Stimulated activated naive CD4-positive, alpha-beta T cell treated with Interleukin-2 at 50 U/mL for 16 hours (primary cell): Measurements from ENCODE around the gene CFAP73.

Experiments used
- DNase-seq: peaks from one replicate; lab custom pipeline; 2025; lab: John Stamatoyannopoulos, UW

The CFAP73 gene

DNA sequence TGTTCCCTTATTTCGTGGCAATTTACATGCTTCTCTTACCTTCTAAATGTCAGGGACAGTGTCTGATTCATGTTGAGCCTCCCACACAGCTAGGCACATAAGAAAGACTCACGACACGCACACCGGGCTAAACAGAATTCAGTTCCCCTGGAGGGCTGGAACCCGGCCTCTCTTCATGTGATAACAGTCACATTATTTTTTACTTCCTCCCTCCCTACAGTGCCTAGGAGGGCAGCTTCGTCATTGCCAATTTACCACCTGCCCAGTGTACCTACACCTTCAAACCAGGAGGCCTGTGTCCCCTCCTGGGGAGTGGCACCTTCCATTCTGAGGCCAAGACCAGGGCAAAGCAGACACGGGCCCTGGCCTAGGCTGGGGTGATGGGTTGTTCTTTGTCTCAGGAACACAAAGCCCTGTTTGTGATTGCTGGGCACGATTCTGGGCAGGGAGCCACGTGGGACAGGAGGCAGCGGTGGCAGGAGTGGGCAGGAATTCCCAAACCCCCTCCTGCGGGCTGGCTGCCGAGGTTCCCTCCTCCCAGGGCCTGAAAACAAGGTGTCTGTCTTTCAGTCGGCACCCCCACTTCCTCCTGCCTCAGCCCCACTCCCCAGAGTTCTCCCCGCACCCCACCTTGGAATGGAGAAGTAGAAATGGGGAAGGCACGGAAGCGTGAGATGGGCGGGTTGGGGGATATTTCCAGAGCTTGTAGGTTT is 7.2 kb upstream of the CFAP73 start:
- DNase-seq = no peak

DNA sequence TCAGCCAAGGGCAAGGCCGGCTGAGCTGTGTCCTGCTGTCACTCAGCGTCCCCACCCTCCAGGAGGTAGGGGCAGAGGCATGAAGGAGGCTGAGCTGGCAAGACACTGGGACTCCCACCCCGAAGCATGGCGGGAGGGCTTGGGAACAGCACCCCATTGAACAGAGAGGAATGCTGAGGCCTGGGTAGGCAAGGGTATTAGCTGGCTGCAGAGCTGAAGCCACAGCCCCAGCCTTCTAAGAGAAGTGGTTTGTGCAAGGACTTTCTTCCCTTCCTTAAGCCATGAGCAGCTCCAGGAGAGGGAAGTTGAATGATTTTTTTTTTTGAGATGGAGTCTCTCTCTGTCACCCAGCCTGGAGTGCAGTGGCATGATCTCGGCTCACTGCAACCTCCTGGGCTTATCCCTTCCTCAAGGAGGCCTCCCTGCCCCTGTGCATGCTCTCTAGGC is 6.6 kb upstream of the CFAP73 start:
- no peak for DNase-seq

DNA sequence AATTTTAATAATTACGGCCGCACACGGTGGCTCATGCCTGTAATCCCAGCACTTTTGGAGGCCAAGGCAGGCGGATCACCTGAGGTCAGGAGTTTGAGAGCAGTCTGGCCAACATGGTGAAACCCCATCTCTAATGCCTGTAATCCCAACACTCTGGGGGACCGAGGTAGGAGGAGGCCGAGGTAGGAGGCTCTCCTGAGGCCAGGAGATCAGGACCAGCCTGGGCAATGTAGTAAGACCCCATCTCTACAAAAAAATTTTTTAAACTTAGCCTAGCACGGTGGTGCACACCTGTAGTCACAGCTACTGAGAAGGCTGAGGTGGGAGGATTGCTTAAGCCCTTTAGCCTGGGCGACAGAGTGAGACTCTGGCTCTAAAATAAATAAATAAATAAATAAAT is 5.6 kb upstream of the CFAP73 start:
- DNase-seq = no peak

DNA sequence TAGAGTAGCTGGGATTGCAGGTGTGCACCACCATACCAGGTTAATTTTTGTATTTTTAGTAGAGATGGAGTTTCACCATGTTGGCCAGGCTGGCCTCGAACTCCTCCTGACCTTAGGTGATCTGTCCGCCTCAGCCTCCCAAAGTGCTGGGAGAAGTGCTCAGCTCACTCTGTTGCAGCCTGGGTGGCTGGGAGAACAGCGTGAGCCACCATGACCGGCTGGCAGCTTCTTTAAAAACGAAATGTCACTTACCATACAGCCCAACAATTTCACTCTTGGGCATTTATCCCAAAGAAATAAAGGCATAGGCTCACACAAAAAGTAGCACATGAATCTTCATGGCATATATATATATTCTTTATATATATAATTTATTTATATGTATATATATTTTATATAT is 4.7 kb upstream of the CFAP73 start:
- DNase-seq = no peak

DNA sequence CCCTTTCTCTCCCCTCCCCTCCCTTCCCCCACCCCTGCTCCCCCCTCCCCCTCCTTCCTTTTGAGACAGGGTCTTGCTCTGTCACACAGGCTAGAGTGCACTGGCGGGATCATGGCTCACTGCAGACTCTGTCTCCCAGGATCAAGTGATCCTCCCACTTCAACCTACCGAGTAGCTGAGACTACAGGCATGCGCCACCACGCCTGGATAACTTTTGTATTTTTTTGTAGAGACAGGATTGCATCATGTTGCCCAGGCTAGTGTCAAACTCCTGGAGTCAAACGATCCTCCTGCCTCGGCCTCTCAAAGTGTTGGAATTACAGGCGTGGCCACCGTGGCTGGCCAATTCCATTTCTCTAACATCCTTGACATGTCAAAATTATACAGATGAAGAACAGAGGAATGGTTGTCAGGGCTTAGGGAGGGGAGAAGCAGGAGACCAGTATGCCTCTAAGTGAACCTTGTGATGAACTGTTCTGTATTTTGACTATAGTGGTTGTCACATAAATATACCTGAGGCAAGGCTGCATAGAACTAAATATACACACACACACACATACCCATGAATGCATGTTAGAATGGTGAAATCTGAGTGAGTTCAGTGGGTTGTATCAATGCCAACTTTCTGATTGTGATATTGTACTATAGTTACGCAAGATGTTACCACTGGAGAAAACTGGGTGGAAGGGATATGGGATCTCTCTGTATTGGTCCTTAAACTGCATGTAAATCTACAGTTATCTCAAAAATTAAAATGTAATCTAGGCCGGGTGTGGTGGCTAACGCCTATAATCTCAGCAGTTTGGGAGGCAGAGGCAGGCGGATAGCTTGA is 3.6 kb upstream of the CFAP73 start:
- DNase-seq = no peak

DNA sequence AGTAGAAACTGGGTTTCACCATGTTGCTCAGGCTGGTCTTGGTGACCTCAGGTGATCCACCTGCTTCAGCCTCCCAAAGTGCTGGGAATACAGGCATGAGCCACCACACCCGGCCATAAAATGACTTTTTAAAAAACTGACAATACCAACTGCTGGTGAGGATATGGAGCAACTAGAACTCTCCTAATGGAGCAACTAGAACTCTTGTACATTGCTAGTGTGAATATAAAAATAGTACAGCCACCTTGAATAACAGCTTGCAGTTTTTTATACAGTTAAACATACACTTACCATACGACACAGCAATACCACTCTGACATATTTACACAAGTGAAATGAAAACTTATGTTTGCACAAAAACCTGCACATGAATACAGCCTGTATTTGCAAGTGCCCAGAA is 2.5 kb upstream of the CFAP73 start:
- DNase-seq = no peak

DNA sequence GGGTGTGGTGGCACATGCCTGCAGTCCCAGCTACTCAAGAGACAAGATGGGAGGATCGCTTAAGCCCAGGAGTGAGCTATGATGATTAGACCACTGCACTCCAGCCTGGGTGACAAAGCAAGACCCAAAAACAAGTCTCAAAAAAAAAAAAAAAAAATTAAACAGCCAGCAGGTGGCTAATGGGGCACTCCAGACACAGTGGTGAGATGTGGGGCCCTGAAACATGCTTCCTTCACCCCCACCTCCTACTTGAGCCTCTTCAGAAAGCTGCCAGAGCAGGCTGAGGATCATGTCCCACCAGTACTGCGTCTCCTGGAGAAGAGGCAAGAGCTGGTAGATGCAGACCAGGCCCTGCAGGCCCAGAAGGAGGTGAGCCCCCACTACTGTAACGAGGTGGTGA is 2.1 kb downstream of the CFAP73 start:
- DNase-seq = no peak

DNA sequence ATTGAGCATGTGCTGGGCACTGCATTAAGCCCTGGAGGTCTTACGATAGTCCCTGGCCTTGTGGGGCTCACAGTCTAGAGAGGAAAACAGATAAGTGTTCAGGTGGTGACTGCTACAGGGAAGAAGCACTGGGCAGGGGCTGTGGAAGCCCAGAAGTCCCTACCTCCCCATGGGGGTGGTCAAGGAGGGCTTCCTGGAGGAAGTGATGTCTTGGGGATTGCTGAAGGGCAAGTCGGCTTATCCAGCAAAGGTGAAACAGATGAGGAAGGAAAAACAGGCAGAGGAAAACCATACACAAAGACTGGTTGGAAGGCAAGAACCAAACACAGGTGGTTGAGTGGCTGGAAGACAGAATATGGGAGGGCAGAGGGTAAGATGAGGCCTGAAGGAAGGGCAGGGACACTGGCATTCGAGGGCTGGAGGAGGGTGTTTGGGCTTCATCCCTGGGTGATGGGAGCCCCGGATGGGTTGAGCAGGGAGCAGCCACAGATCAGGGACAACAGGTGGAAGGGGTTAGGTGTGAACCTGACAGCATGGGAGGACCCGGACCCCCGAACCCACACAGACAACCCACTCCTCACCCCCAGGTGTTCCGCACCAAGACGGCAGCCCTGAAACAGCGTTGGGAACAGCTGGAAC is 2.8 kb downstream of the CFAP73 start:
- no peak for DNase-seq

DNA sequence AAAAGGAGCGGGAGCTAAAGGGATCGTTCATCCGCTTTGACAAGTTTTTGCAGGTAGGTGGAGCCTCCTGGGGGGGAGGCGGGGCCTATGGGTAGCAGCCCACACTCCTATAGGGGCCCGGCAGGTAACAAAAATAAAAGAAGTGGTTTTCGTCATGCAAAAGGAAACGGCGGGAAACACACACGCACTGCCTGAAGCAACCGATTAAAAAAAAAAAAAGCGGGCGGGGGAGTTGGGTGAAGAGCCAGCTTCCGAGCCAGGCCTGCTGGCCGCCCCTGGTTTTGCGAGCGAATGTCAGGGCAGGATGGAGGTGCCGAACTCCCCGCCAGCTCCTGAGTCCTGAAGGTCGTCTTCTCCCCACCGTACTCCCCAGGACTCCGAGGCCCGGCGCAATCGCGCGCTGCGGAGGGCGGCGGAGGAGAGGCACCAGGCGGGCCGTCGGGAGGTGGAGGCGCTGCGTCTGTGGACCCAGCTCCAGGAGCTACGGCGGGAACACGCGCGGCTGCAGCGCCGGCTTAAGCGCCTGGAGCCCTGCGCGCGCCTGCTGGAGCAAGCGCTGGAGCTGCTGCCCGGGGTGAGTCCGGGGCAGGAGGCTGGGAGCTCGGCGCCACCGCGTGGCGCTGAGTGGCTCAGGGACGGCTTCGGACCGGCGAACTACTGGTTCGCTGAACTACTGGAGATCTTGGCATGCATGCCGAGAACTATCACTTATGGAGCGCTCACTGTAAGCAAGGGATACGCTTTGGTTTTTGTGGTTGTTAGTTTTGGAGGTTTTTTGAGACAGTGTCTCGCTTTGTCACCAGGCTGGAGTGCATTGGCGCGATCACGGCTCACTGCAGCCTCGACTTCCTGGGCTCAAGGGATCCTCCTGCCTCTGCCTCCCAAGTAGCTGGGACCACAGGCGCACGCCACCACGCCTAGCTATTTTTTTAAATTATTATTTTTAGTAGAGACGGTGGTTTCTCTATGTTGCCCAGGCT is 3.6 kb downstream of the CFAP73 start:
- DNase-seq = peak; percentile 37

DNA sequence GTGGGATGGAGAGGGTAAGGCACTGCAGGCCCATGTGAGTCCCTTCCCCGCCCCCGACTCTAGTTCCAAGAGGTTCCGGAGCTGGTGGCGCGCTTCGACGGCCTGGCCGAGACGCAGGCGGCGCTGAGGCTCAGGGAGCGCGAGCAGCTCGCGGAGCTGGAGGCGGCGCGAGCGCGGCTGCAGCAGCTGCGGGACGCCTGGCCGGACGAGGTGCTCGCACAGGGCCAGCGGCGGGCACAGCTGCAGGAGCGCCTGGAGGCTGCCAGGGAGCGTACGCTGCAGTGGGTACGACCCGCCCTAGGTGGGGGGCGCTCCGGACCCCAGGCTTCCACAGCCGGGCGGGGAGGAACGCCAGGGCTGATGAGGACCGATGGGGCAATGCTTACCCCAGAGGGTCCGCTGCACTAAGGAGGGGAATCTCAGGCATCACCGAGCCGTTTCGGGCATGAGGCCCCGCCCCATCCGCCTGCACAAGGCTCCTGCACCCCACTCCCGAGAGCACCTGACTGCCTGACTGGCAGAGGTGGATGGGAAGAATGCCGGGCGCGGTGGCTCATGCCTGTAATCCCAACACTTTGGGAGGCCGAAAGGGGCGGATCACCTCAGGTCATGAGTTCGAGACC is 4.9 kb downstream of the CFAP73 start:
- DNase-seq = no peak

DNA sequence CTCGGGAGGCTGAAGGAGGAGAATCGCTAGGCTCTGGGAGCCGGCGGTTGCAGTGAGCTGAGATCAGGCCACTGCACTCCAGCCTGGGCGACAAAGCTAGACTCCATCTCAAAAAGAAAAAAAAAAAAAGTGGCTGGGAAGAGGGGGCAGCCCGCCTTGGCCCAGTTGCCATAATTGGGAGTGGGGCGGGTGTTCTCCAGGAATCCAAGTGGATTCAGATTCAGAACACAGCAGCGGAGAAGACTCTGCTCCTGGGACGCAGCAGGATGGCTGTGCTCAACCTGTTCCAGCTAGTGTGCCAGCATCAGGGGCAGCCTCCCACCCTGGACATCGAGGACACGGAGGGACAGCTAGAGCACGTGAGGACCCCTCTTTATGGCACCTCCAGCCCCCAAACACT is 5.5 kb downstream of the CFAP73 start:
- no peak for DNase-seq

DNA sequence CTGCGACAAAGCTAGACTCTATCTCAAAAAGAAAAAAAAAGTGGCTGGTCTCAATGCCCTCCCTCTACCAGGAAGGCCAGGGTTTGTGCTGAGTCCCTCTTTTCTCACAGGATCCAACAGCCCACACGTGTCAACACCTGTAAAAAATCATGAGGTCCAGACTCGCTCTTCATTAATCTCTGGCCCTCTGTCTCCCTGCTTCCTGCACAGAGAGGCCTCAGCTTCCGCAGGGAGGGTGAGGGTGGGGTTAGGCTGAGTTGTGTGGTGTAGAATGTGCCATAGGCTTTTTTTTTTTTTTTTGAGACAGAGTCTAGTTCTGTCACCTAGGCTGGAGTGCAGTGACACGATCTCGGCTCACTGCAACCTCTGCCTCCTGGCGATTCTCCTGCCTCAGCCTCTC is 6.1 kb downstream of the CFAP73 start:
- no peak for DNase-seq

DNA sequence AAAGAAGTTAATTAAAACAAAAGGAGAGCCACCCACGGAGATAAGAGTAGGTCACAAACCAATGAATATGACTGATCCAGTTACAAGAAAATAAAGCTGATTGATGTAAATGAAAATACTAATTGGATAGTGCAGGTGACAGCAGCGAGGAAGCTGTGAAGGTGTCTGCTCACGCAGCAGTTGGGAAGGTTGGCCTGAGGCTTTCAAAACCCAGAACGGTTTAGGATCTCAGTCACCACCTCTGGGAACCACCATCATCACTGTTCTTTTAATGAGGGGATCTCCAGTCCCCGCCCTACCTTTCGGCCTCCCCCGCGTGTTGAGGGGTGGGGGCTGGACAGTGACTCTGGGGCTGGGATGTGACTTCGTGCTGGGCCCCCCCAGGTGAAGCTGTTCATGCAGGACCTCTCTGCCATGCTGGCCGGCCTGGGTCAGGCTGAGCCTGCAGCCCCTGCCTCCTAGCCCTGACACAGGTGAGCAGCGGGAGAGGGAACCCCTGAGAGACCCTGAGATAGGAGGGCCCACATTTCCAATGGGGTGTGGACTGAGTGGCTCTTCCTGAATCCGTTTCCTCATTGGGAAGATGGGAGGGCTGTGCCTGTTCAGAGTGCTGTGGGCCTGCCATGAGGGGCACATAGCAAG is 7.8 kb downstream of the CFAP73 start:
- no peak for DNase-seq

DNA sequence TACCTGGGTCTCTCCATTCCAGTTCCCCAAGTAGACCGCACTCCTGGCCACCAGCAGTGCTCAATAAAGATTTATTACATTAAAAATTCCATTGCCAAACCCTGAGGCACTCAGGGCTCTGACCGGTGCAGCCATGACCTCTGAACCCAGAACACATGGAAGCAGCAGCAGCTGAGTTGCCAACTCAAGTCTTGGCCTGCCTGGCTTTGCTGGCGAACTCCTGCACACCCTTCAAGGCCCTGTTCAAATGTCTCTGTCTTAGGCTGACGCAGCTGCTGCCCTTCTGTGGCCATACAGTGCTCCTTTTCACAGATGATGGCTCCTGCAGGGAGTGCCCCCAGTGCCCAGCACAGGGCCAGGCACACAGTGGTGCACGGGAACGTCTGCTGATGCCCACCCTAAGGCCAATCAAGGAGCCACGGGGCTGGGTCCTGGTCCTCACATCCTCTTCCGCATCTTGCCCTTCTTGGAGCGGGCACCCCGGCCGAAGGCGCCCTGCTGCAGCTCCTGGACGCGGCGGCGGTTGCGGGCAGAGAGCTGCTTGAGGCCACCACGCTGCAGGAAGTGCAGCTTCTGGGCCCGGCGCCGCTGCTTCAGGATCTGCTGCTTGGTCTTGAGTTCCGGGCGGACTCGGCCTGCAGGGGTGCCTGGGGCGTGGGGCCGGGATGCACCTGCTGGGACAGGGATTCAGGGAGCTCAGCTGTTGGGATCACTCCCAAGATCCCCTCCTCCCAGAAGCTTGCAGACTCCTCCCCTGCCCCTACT is 9.1 kb downstream of the CFAP73 start:
- no peak for DNase-seq

DNA sequence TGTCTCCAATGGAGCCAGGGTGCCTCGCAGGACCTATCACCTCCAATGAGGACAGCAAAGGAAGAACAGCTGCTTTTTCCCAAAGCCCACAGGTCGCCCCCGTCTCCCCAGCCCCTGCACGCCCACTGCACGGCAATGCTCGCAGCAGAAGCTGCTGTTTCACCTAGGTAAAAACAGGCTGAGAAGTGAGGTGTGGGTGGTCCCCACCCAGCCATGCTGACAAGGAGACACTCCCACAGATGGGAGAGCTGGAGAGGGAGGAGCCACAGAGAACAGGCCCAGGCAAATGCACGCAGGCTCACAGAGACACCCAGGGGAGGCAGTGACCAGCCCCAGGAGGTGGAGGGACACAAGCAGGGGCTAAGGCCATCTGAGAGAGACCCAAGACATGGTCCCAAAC is 10.4 kb downstream of the CFAP73 start:
- no peak for DNase-seq

DNA sequence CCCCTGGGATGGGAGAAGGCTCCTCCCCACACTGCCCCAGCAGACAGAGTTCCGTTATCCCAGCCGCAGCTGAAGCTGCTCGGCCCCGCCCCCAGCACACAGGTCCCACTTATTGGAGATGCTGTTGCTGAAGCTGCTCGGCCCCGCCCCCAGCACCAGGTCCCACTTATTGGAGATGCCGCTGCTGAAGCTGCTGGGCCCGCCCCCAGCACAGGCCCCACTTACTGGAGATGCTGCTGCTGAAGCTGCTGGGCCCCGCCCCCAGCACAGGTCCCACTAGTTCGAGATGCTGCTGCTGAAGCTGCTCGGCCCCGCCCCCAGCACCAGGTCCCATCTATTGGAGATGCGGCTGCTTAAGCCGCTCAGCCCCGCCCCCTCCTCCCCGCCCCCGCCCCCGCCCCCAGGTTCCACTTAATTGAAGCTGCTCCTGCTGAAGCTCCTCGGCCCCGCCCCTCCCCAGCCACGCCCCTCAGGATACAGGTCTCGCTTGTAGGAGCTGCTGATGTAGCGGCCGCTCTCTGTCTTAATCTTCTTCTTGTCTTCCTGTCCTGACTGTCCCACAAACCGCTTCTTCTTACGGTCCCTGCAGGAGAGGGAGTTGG is 12.0 kb downstream of the CFAP73 start:
- no peak for DNase-seq

DNA sequence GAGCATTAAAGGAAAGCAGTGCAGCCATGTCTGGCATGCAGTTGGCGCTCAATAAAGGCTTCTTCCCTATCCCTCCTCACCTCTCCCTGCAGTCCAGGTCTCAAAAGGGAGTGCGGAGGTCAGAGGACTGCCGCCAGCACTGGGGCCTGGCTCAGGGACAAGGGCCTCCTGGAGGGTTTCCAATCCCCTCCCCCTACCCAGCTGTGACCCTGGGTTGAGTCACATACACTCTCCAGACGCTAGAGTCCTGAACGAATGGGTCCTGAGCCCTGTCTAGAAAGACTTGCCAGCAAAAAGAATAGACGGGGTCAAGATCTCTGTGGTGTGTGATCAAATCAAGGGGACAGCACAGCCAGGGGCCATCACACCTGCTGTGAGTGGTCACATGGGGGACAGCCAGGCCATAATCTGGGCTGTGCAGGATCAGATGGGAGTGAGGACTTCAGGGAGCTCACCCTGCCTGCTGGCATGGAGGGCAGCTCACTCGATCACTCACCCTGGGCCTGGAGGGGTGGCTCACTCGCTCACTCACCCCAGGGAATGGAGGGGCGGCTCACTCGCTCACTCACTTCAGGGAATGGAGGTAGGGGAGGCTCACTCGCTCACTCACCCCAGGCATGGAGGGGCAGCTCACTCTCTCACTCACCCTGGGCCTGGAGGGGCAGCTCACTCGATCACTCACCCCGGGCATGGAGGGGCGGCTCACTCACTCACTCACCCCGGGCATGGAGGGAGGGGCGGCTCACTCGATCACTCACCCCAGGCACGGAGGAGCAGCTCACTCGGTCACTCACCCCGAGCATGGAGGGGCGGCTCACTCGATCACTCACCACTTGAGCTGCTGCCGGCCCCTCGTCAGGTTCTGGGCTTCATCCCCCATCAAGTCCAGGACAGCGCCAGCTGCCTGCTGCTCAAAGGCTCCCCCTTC is 12.8 kb downstream of the CFAP73 start:
- no peak for DNase-seq

DNA sequence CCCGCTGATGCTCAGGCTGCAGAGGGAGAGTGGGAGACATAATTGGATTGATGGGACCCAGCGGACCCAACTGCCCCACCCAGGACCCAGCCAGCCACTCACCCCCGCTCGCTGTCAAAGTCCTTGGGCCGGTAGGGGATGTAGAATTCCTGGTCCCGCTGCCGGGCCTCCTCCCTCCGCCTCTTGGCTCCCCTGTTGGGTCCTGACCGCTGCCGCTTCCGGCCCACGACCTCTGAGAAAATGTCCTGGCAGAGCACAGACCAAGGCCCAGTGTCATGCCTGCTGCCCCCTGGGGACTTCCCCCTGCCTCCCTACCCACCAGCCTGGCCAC is 13.5 kb downstream of the CFAP73 start:
- DNase-seq = no peak

DNA sequence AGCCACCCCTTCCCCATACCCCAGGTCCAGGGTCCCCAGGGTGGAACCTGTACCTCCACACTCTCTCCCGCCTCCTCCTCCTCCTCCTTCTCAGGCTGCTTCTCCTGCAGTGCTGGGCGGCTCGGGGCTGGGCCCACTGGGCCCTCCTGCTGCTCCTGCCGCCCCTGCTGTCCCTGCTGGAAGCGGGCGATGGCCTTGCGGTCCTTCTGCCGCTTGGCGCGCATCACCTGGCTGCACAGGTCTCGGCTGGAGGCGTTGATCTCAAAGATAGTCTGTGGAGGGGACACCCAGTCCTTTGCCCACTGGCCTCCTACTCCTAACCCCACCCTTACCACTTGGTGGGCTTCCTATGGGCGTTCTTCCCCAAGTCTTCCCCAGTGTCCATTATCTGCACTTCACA is 14.5 kb downstream of the CFAP73 start:
- DNase-seq = no peak
